ENCODE results near the gene UBE2D3.

GRCh38 chr4:102868781-102869568 lies 41.6 kb upstream of the UBE2D3 start, which contains the start of gene CISD2:
- no peak for TF ChIP-seq CTCF (IDR thresholded peaks at IDR 0.05)
- no peak for TF ChIP-seq EP300 (IDR thresholded peaks at IDR 0.05)
- TF ChIP-seq POLR2A (IDR thresholded peaks at IDR 0.05), result peak in 2 of 4 donors; percentile 3 to 77
